T follicular helper cell (primary cell): ENCODE results near the gene TSTD1.

ENCODE experiments used
- DNase-seq: peaks from one replicate; pipeline ENCODE4 v3.0.0-alpha.2; 2020; ENCODE audit warnings: low read depth
- total RNA-seq, 2 experiments: gene quantifications; one replicate each; lab custom pipeline; 2026; lab: John Stamatoyannopoulos, UW

Gene TSTD1, protein sequence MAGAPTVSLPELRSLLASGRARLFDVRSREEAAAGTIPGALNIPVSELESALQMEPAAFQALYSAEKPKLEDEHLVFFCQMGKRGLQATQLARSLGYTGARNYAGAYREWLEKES
- total RNA-seq: 9.7 to 20.8 reads per million in 2 experiments

DNA sequence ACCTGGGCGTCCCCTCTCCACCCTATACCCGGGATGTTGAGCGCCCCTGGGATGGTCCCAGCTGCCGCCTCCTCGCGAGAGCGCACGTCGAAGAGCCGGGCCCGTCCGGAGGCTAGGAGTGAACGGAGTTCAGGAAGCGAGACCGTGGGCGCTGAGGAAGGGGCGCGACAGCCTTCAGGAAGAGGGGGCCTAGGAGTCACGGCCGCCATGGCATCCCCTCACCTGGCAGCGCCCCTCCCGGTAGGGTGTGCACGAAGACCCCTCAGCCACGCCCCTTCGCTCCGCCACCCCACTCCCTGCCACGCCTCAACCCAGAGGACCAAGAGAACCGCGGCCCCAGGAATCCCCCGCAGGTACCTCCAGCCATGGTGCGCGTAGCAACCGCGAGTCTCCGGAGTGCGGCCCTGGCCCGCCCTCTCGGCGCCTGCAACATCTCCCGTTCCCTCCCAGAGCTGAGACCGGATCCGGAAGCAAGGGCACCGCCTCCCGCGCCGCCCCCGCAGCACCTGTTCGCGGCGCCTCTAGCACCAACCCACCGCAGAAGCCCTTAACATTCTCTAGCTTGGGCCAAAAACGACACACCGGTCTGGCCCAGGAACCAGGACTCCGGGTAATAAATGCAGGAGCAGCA is at the start of gene TSTD1:
Gene TSTD1 (minus strand): TSS at position 442 of the 631 bp plus-strand sequence. CDS start 75 bp downstream, at position 367.
- DNase-seq: peak; percentile 80

DNA sequence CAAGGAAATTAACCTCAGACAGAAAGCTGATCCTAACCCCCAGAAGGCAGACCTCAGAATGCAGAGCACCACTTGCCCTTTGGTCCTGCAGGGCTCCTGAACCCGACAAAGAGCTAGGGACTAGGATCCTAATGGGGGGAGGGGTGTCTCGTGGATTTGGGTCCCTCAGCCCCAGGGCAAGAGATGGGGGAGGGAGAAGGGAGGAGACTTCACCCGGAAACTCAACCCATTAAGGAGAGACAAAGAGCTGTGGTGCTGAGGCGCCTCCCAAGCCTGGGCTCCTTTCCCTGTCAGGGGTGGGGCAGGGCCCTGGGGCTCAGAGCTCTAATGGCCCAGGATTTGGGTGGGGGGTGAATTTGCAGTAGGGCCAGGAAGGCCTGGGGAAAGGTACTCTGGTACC is 47.7 kb upstream of the TSTD1 start:
- DNase-seq: no peak

DNA sequence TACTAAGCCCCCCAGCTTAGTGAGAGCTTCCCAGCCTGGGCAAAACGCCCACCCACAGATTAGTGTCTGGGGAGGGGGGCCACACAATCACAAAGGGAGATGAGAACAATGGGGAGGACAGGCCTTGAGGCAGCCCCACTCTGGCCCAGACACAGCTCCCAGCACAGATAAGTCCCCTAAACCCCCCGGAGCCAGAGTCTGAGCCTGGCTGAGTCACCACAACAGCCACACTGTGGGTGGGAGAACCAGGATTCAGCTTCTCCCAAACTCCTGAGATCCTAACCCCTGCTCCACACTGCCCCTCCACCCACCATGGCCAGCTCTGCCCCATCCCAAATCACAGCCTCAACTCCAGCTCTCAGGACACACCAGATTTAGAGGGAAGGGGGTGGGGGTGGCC is 46.4 kb upstream of the TSTD1 start:
- DNase-seq: no peak

DNA sequence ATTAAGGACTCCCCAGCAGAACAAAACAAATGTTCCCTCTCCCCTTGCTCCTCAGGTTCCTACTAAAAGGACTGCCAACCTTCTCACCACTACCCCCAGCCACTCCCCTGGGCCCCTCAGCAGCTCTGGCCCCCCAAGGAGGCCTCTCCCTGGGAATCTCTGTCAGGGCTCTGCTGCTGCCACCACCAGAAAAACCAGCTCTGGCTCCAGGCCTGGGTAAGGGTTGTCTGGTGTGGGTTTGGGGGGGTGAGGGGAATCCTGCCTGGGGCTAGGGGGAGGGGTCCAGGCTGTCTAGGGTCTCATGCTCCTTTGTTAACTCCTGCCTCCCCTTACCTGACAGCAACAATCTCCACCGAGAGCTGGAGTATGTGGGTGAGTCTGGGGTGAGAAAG is 45.8 kb upstream of the TSTD1 start:
- no peak for DNase-seq

DNA sequence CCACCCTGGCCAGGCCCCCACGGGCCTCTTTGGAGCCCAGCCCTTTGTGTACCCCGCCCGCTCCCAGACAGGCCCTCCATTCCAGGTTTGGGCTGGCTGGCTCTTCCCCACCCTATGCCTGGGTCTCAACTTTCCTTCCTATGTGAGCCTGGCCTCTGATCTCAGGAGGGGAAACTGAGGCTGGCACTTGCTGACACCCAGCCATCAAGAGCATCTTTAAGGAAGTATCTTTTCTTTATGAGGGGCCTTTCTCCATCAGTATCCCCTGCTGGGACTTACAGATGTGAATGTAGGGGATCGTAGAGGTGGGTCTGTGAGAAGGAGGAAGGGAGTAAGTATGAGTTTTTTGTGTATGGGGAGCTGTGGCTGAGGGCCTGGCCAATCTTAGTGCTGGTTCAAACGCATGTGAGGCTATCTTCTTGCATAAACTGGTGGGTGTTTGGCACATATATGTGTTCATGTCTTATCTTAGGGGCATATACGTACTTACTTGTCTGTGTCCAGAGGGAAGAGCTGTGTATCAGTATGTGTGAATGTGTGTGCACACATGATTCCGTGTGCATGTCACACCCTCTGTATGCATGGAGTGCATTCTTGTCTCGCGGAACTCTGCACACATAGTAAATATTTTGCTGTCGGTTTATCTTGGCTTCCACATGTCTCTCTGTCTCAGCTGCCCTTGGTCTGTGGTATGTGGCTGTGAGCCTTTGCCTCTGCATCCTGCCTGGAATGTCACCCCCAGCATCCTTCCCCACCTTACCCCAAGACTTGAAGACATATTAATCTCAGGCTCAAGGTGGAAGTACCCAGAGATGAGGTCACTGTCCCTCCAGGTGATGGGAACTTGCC is 45.2 kb upstream of the TSTD1 start:
- DNase-seq: no peak

DNA sequence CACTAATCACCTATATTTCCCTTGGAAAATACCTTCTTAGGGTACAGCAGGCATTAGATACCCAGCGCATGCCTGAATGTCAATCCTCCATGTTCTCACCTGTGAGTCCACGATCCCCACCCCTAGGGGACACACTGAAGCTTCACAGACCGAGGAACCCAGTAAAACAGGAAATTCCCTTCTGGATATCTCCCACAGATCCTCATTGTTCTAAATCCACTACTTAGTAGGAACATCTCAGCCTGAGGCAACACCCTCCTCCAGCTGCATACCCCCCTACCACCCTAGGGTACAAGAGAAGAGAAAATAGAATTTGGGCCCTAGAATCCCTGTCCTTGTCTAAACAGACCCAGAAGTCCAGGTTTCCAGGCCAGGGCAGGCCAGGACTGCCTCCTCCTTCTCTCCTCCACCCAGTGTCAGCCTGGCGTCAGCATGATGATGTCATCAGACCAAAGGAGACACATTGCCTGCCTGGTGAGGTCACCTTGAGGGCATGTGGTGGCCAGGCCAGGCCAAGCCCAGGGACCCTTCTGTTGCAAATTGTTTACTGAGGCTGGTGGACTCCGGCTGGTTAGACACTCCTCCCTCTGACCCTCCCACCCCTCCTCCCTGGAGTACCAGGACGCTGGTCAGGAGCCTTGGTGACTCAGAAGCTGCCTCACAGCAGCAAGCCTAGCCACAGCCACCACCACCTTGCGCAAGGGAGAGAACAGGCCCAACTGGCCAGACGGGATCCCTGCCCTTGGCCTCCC is 44.4 kb upstream of the TSTD1 start:
- DNase-seq: no peak

DNA sequence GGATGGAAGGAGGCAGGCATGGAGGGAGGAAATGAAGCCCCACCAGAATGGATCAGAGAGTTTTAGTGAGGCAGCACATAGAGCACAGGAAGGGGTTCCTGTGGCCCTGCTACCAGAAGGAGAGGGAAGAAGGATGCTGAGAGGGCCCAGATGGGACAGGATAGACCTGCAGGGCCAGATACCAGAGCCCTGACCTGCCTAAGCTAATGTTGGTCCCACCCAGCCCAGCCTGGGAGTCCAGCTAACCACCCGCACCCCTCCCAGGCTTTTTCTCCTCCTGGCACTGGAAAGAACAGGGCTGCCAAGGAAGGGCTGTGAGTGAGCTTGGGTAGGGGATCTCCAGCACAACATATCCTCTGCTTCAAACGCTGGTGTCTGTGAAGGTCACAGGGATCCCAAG is 43.7 kb upstream of the TSTD1 start:
- DNase-seq: no peak

DNA sequence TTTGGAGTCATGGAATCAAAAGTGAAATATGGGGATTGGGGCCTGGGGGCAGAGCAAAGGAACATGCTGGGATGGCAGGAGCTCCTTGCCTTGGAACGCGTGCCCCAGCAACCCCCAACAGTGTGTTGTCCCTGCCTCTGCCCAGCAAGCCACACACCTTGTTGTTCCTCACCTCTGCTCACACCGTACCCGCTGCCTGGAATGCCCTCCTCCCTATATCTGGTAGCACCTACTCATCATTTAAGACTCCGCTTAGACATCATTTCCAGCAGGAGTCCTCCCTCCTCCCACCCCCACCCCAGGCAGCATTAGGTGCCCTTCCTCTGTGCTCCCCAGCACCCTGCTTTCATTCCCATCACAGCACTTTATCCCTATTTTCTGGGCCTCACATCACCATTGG is 42.8 kb upstream of the TSTD1 start:
- no peak for DNase-seq

DNA sequence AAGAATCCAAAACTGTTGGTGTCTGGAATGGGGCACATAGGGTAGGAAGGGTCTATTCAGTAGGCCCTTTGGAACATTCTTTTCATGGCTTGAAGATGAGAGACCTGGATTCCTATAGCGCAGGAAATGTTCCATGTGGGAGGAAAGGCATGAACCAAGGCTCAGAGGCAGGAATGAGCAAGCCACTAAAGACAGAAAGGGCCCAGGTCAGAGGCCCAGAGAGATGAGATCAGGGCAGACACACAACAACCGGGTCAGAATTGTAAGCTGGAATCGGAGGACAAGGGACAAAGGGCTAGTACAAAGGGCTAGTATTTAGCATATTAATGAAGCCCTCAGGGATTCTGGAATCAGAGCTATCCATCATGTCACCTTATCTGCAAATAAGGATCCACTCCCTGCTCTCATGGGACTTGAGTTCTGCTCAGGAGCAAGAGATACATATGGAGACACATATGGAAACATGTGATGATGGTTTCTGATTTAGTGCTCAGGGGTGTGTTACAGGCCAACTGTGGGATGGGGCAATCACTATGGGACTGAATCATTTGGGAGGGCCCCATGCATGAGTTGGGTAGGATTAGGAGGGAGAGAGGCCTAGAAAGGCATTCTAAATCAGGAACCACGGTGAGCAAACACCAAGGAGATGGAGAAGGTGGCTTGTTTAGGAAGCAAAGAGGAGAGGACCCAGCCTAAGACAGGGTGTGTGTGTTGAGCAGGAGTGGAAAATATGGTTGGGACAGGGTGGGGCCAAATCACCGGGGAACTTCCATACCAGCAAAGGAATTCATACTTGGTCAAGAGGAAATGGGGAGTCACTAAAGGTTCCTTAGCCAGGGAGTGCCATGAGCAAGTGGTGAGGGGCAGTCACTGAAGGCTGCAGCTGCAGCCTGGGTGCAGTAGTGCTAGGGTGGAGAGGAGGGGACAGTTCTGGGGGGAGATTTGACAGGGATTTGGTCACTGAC is 42.0 kb upstream of the TSTD1 start:
- no peak for DNase-seq

DNA sequence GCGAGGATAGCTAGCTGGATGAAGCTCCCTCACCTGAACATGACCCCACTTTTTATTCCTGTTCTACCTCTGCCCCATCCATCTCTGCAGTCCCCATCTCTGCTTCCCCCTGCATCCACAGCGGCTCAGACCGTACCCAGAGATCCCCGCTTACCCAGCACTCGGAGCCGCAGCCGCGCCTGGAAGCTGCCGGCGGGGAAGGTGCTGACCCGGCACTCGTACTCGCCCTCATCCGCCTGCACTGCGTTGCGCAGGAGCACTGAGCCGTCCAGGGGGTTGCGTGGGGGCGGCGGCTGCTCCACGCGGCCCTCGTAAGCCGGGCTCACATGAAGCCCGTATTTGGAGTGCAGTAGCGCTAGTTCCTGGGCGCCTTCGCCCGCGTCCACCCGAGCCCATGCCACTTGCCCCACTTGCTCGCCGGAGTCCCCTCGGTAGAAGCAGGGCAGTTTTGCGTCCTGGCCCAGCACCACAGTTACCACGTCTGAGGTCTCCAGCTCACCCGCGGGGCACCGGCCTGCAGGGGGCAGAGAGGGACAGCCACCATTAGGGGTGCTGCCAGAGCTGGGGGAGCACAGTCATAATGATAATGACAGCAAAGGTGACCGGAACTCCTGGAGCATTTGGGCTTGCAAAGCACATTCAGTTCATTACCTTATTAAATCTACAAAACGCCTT is 40.8 kb upstream of the TSTD1 start:
- DNase-seq: no peak

DNA sequence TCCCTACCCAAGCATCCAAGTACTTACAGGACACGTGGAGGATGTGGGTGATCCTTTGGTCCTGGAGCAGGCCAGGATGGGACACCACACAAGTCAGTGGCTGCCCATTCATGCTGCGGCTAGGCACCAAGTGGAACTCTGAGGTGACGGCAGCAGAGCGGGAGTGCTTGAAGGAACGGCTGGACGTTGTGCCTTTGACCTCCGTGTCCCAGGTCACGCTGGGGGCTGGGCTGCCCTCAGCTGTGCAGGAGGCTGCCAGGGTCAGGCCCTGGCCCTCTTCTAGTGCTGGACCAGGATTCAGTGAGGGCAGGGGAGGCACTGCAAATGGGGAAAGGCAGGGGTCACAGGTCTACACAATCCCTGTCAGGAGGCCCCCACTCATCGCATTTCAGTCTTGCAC is 38.7 kb upstream of the TSTD1 start:
- DNase-seq: no peak

DNA sequence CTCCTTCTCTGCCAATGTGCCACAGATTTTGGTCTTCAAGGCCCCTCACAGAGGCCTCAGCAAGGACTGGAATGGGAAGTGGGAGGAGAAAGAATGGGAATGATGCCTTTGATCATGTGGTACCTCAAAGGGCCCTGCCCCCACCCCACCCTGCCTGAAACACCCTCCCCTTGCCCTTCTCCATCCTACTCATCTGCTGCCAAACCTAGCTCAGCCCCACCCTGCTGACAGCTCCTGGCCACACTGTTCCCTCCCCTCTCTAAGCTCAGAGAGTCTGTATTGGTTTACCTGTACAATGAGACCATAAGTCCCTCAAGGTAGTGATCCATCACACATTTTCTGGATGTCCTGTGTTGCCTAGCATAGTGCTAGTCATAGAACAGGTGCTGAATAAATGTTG is 37.6 kb upstream of the TSTD1 start:
- DNase-seq: no peak

DNA sequence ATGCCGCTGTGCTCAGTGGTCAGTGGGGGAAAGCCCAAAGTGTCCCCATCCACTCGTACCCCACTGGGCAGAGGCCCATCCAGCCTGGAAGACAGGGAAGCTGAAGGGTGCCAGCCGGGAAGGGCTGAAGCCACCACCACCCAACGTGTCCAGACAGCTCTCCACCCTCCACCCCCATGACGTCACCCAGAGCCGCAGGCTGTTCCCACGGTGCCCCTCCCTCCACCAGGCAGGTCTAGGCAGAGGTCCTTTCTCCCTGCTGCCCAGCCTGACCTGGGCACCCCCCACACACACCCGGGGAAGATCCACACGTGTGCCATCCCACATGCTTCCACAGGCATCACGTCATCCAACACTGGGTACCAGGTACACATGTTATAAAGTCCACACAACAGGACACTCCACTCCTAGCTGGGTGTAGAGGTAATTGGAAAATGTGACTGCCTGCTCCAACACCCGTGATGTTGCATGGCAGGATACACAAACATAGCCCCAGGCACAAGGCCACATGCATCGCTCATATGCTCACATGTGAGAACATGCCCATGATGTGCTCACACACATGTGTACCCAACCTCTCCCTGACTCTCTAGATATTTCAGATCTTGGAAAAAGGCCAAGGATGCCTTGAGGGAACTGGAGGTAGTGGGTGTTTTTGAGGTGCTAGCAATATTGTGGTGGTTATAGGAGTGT is 36.1 kb upstream of the TSTD1 start:
- no peak for DNase-seq

DNA sequence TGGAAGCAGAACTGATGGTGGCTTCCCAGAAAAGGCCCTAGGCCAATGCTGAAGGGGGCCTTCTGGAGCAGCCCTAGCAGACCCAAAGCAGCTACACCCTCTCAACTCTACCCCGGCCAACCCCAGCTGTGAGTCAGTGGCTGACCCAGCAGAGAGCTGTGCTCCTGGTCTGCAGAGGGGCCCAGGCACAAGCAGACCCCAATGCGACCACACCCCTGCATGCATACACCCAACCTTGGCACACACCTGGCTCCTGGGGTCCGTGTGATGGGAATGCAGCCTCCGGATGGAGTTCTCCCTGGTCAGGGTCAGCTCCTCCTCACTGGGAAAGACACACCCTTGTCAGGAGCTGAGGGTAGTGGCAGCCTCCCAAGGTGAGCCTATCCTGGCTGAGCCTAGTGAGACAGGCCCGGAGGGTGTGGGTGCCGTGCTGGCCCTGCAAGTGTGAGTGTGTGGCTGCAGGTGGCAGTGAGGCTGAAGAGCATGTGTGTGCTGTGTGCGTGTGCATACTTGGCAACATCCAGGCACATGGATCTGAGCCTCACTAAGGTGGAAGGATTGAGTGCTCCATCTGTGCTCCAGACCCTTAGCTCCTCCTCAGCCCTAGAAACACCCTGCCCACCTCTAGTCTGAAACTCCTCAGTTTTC is 34.8 kb upstream of the TSTD1 start:
- DNase-seq: no peak

DNA sequence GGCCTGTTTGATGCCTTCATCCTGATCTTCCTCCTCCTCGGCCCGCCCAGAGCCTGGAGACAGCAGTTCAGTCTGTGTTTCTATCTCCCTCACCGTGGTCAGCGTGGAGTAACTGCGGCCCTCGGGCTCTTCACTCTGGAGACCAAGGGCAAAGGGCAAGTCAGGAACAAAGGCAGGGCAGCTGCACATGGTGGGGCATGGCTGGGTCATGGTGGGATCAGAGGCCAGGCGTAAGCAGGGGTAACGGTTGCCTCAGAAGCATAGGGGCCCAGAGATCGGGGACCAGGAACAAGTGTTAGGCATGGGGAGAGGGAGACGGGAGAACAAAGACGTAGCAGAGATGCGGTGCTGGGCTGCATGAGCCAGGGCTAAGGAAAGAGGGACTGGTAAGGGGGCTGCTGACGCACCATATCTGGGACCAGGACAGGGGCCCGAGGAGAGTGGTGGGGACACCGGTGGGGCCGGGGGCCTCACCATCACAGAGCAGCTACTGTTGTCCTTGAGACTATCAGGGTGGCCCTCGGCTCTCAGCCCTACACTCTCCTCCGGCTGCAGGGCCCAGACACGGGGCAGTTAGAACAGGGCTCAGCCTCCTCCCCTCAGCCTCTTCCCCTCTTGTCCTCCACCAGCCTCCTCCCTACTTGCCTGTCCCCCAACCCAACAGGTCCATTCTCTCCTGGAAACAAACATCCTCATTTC is 34.1 kb upstream of the TSTD1 start:
- DNase-seq: no peak

DNA sequence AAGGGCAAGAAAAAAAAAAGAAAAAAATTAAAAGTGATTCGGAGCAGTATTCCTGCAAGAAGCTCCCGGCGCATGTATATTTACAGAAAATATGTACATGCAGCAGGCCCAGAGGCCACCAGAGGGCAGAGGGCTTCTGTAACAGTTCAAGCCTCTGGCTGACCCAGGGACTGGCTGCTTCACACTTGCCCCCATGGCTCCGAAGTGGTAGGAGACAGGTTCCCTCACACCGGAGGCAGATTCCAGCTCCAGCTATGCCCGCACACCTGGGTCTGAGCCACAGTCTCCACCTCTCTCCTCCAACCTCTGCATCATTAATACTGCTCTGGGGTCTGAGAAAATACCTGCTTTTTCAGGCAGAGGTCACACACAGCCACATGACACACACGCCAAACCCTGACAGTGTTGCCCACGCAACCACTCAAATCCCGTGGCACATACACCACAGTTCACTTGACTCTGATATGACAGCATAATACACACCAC is 33.2 kb upstream of the TSTD1 start:
- peak; percentile 16 for DNase-seq

DNA sequence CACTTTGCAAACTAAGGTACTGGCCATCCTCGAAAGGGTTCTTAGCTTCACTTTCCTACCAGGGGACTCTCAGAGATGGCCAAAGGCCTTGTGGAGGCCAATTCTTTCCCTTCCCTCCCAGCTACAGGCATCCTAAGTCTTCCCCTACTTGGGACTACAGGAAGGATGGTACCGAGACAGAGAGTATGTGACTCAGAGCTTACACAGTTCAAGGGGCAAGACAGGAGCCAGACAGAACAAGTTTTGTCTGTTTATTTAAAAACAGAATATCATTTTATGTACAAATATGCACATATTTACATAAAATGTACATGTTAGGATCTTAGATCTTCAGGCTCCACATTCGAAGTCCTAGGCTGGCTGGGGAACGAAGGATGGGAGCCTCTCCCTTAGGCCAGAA is 32.0 kb upstream of the TSTD1 start:
- no peak for DNase-seq

DNA sequence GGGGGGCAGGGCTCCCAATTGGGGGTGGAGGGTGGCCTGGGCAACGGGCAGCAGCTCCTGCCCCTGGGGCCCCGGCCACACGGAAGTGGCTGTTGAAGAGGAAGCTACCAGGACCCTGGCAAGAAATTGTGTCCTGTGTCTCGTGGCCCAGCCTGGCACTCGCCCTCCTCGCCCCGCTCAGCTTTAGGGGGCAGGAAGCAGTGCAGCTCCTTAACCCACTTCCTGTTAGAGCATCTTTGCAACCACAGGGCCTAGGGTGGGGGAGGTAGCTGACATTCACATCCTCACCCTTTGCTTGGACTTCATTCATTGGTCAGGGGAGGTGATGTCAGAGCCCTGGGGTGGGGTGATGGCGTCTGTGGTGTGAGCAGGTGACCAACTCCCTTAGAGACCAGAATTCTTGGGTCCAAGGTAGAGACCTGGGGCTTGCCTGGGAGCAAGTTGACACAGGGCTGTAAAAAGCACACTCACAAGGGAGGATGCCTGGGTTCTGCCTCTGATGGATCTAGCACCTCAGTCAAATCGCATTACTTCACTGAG is 31.0 kb upstream of the TSTD1 start, which contains the start of gene ARHGAP30:
Gene ARHGAP30 (minus strand): TSS at position 161 of the 540 bp plus-strand sequence. CDS start 267 bp downstream, outside the sequence.
- peak; percentile 59 for DNase-seq
